HG02759 (cell line): ENCODE data around the gene MST1R.

Source experiments
- ATAC-seq: cut with Tn5 transposase; IDR thresholded peaks from one replicate; pipeline ENCODE4 v1.9.1; 2021; ENCODE audit warnings: mild to moderate bottlenecking, moderate library complexity; ENCODE audit not compliant: unreplicated experiment

Gene MST1R

DNA sequence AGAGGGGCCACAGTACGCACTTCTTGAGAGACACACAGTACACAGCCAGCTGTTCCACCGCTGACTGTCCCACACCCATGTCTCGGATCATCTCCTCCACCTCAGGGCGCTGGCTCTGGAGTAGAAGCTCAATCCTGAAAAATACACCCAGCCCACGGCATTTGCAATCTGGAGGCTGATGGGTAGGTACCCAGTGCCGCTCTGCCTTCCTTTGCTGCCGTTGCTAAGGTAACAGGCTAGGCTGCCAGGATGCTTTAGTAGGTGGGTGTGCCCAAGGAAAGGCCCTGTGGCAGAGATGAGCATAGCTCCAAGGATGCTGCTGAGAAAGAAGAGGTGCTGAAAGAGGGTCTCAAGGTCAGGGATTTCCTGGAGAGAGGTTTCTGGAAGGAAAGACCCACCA is 61.9 kb downstream of the MST1R start:
- ATAC-seq: no peak

DNA sequence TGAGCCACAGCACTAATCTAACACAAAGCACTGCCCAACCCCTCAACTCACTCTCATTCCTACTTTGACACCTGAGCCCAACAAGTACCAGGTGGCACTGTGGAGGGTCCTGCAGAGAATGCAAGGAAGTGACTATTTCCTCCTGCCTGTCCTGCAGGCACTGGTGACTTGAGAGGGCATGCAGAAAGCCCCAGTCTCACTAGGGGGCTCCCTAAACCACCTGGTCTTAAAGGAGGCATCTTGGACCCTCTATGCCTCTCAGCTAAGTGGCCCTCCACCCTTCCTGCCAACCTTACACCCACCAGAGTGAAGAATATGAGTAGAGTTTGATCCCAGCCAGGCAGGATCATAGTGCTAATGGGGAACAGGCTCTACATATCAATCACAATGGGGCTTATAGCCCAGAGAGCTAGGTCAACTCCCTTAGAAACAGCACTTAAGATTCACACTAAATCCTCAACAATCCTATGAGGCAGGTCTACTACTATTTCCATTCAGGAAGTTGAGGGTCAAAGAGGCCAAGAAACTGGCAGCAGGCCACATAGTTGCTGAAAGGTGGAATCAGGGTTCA is 62.5 kb downstream of the MST1R start:
- no peak for ATAC-seq

DNA sequence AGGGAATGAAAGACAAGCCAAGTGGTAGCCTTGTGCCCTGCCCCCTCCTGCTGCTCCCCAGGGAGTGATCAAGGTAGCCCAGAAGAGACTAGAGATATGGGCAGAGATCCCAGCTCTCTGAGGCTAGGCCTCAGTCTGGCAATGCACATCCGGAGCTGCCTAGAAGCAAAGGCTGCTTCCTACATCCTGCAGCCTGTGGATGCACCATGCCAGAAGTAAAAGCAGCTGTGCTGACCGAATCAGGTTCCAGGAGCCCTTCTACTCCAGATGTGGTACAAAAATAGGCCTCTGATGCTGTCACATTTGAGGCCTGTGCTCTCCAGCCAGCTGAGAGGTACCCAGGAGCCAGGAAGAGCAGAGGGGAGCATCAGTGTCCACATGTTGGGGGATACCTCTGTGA is 63.3 kb downstream of the MST1R start:
- ATAC-seq: no peak

DNA sequence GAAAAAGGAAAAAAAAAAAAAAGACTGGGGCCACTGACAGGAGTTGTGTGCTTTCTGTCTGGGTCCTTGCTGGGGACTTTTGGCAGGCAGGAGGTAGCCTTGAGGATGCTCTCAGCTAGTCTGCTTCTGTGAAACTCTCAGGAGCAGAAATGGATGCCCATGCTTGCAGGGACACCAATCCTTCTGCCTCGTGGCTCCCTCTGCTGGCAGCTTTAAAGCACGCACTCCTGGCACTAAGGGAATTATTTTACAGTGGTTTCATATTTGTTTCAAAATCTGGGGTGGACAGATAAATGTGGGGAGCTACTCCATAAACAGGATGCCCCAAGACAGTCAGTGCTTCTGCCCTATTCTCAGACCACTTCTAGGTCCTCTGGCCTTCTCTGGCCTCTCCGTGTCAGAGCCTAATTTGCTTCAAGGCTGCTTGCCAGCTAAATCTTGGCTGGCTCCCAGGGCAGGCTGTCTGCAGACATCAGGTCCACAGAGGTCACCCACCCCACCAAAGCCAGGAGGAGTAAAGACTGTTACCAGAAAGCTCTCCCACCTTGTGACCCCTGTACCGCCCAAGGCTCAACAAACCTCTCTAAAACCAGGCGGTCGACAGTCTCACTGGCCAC is 64.4 kb downstream of the MST1R start:
- ATAC-seq: no peak
